HG03045 (cell line): ENCODE measurements around the gene SLC15A4.

ENCODE experiments used
- ATAC-seq: cut with Tn5 transposase; IDR thresholded peaks from one replicate; pipeline ENCODE4 v1.9.1; 2021; ENCODE audit warnings: mild to moderate bottlenecking, moderate library complexity; ENCODE audit not compliant: unreplicated experiment

SLC15A4 gene

GRCh38 chr12:128763395-128763794 is 60.4 kb downstream of the SLC15A4 start:
- no peak for ATAC-seq

DNA sequence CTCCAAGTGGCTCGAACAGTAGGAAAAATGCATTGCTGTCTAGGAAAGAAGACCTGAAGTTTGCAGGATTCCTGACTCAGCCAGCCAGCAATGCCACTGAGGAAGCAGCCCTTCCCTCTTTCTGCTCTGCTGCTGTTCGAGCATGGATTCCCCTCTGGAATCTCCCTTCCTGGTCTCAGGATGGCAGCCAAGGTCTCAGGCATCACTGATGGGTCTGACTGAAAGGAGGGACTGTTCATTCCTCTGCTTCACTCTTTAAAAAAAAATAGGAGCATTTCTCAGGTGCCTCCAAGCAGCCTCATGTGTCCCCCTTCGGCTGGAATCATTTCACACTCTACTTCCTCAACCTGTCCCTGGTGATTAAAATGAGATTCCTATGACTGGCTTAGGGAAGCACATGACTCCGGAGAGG is 62.4 kb downstream of the SLC15A4 start:
- no peak for ATAC-seq

DNA sequence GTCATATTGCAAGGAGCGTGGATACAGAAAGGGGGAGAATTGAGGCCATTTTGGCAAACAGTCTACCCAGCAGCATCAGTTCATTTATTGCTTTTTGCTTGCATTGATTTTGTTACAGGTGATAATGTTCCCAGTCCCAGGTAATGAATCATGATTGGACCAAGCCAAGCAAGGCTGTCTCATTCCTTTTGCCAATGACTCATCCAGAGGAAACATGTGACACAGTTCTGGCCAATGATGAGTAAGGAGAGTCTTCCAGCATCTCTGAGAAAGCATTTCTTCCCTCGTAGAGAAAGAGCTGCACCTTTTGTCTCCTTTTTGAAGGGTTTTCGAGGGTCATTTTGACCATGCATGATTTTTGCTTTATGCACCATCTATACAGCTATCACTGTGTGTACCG is 68.2 kb downstream of the SLC15A4 start:
- no peak for ATAC-seq

DNA sequence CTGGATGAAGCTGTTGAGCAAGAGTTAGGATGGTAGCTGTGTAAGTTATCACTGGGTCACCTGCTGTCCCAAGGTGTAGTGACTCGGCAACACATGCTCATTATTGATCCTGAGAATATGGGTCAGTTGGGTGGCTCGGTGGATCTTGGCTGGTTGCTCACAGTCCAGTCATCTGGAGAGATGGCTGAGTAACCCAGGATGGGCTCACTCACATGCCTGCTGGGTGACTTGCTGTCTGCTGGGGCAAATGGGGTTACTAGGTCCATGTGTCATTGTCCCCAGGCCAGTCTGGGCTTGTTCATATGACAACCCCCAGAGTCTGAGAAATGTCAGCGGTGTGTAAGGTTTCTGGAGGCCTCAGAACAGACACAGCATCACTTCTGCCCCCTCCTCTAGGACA is 69.5 kb downstream of the SLC15A4 start:
- ATAC-seq, result no peak

- no peak for ATAC-seq
These were observed 70.3 kb downstream of the SLC15A4 start for GRCh38 chr12:128753438-128753837.

DNA sequence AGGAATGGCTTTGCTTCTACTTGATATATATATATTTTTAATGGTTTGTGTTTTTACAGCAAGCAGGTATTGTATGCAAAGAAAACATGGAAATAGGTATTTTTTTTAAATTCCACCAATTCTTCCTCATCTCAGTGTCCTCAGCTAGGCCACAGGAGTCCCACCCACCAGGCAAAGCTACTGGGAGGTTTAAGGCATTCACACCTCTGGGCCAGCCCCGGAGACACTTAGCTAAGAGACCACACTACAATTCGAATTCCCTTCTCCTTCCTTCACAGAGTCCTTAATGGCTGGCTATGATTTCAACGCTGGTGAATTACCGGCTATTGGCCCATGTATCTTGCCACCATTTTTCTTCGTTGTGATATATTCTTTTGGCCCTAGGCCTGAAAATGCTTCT is 71.4 kb downstream of the SLC15A4 start:
- no peak for ATAC-seq

- ATAC-seq, result no peak
These were observed 76.3 kb downstream of the SLC15A4 start for GRCh38 chr12:128747441-128747840.

GRCh38 chr12:128745772-128746689 is 77.7 kb downstream of the SLC15A4 start:
- no peak for ATAC-seq

DNA sequence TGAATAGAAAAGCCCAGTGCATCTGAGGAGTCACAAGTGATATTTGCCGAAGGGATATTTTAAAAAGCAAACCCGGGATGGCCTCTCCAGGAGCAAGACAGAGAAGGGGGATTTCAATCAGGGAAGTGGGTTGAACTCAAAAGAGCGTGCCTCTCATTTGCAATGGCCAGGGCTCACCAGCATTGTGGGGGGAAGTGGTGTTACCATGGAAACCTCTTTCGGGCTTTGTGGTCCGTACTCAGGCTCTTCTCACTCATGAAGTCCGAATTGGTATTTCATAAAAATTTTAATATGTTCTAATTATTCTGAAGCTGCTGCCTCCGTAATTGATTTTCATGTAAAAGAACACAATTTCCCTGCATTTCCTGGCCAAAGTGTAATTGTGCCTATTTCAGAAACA is 79.8 kb downstream of the SLC15A4 start:
- no peak for ATAC-seq
